Measurements from ENCODE around the gene ANKRD65.
"Not testable (repeated sequence)": the region's sequence is repeated elsewhere in the genome, so short reads cannot be mapped to it uniquely, and the experiment has no call there.

ANKRD65 gene
- 0 reads per million in 2 experiments for total RNA-seq

DNA sequence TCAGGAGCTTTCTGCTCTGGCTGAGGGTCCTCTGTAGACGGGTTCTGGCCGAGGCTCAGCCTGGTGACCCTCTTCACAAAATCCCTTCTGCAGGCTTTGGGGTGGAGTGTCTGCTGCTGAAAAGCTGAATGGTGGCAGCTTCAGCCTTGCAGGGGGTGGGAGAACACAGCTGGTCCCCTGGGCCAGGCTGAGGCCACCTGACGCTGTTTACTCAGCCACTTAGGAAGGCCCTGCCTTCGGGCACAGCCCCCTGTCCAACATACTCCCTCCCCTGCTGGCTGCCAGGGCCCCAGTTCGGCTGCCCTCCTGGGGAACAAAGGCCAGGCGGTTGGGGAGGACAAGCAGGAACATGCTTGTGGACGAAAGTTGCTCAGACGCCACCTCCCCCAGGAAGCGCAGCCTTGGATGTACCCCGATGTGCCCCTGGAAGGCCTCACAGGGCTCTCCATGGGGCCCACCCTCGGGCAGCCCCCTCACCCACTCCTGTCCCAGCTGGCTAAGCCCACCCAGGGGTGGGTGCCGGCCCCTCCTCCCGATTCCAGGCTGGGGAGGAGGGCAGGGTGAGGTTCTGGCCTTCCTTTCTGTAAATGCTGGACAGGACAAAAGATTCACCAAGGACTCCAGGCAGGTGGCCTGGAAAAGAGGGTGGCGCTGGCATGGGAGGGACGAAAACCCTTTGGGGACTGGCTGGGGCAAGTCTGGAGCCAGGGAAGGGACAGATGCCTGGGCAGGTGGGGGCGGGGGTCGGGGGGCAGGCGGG, at the start of gene ANKRD65:
TSS of gene ANKRD65 (minus strand) at position 130 of the 760 bp plus-strand sequence. CDS start 271 bp downstream, outside the sequence.
- DNase-seq (ENCODE audit: low read depth) = no peak

DNA sequence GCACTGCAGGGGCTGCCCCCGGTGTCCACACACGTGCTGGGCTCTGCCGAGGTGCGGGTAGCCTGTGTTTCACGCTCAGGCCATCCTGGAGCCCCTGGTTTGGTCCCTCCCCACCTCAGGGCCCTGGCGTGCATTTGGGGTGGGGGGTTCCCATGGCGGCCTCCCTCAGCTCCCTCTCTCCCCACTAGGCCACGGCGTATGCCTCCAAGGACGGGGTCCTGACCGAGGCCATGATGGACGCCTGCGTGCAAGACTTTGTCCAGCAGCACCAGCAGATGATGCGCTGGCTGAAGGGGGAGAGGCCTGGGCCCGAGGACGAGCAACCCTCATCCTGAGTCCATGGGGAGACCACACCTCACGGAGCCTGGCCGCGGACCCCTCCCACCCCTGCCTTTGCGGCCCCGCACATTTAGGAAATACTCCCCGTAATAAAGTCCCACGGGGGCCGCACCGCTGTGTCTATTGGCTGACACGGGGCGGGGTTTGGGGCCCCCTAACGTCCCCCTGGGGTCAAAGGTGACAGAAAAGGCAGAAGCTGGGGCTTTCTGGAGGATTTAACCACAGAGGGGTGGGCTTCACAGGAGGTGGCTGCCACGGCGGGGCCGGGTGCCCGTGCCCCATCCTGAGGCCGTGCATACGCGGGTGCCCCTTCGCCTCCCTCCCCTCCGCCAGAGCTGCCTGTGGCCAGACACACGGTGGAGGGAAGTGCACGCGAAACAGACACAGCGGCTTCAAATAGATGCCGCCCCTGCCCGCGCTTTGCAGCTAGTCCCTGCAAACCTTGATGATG, 47.3 kb upstream of the ANKRD65 start:
- not testable (repeated sequence) for DNase-seq (ENCODE audit: low read depth)

DNA sequence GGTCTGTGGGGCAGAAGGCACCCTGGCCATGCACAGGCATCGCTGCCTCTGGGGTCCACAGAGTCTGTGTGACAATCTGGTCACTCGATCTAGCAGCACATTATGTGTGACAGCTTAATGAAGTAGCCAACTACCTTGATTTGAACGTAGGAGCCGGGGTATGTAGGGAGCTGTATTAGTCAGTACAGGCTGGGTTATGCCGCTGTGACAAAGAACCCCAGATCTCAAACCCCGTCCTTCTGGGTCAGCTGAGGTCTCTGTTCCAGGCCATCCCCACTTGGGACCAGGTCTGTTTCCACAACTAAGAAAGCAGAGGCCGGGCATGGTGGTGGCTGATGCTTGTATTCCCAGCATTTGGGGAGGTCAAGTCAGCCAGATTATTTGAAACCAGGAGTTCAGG, 42.2 kb upstream of the ANKRD65 start:
- no peak for DNase-seq (ENCODE audit: low read depth)

DNA sequence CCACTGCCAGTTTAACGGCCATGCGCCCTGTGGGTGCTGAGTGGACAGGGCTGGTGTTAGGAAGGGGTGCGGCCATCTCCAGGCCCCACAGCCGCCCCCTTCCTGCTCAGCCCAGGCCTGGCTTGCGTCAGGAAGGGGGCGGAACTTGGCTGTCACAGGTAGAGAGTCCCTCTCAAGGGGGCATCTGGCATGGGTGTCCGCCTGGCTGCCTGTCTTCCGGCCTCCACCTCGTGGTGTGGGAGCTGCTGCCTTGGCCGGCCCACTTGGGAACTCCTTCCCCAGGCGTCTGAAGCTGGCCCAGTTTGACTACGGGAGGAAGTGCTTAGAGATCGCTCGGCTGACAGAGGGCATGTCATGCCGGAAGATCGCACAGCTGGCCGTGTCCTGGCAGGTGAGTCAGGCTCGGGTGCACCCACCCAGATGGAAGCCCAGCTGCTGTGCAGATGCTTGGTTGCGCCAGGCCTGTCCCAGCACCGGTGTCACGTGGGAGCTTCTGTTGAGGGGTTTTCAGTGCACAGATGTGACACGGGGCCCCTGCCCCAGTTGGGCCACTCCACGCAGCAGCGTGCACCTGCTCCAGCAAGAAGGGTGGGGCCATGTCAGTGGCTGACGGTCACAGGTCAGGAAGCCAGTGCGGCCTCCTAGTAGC, 41.4 kb upstream of the ANKRD65 start:
- DNase-seq (ENCODE audit: low read depth) = no peak

DNA sequence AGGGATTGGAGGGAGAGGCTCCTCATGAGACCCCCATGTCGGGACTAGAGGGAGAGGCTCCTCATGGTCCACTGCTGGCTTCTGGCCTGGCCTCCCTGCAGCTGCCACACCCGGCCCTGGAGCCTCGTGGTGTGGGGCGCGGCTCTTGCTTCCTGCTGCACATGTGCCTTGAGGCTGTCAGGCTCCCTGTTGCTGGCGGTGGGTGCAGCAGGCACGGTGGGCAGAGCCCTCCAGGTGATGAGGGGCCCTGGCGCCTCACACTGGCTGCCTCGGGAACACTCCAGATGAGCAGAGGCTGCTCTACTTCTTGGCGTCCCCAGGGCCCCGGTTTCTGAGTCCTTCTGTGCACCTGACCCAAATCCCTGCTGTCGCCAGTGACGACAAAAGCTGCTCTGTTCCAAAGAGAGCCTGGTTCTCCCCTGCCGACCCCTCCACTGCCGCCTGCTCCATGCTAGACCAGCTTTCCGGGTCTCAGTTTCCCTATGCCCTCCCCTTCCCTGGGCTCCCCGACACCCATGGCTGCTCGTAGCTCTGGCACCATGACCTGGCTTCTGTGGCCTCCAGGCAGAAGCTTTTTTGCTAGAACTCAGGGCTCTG, 40.7 kb upstream of the ANKRD65 start:
- no peak for DNase-seq (ENCODE audit: low read depth)

DNA sequence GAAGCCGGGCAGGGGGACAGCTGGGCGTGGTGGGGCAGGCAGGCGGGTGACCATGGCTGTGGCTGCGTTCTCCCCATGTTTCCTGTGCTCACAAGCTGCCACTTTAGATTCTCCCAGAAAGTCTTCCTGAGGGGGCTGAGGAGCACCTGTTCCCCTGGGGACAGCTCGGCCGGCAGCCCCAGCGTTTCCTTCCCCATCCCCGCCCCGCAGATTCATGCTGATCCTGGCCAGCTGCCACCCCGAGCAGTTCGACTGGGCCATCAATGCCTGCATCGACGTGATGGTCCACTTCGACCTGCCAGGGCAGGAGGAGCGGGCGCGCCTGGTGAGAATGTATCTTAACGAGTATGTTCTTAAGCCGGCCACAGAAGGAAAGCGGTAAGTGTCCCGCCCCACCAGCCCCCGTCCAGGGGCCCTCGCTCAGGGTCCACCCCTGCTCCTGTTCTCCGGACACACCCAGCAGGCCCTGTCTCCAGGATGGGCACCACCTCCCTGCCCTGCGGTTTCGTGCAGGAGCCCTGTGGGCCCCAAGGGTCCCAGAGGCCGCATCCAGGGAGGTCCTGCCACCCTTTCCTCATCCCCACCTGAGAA, 39.6 kb upstream of the ANKRD65 start:
- no peak for DNase-seq (ENCODE audit: low read depth)

DNA sequence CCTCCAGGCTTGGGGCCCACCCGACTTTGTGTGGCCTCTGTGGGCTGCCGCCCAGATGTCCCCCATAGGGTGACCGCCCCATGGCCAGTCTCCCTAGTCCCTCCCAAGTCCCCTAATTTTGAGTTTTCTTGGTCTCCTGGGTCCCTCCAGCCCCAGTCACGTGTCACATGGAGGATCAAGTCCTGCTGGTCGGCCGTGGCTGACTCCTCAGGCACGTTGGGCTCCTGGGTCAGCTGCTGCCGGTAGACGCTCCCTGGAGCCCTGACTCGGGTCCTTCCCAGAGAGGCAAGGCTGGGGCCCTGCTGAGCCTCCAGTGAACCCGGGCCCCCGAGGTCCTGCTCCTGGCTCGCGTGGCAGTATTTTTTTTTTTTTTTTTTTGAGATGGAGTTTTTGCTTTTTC, 38.6 kb upstream of the ANKRD65 start:
- not testable (repeated sequence) for DNase-seq (ENCODE audit: low read depth)

DNA sequence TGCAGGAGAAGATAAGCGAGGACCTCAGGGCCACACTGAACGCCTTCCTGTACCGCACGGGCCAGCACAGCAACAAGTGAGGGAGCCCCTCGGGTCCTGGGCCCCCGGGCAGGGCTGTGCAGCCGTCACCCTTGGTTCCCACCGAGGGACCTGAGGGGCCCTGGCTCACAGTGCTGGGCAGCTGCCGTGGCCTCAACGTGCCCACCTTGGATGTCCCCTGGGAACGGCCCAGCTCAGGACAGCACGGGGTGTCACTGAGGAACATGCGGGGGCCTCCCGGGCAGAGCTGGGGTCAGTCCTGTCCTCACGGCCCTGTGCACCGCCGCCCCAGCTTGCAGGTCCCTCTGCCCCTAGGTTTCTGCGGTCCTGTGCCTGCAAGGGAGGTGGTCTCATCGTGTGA, 38.1 kb upstream of the ANKRD65 start:
- not testable (repeated sequence) for DNase-seq (ENCODE audit: low read depth)

DNA sequence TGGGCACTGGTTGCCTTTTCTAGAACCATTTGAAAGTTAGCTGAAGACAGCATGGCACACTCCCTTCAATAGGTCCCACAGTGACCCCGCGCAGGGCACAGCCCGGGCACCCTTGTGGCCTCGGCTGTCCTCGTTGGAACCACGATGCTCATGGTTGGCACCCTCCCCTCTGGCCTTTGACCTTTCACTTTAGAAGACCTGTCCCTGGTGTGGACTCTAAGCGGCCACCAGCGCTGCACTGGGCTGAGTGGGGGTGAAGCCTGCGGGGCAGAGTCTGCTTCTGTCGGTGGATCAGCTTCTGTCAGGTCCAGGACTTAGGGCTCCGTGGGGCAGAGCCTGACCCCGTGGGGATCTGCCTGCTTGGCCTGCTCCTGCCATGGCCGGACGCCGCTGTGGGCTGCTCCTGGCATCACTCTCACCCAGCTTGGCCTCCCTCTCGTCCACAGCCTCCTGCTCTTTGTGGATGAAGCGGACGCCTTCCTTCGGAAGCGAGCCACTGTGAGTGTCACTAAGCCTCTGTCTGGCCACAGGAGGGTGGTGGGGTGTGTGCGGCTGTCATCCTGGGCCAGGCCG, 35.7 kb upstream of the ANKRD65 start:
- DNase-seq (ENCODE audit: low read depth) = not testable (repeated sequence)

DNA sequence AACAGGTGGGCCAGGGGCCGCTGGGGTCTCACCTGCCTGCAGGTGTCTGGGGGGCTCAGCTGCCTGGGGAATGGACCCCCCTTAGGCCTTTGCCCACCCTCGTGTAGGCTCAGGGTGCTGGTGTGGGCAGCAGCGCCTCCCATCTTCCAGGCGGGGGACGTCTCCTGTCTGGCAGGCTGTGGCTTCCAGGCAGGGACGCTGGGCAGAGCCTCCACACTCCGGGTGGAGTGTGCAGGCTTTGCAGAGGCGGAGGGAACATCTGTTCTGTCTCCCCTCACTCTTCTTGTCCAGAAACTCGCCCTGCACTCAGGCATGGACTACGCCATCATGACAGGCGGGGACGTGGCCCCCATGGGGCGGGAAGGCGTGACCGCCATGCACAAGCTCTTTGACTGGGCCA, 34.9 kb upstream of the ANKRD65 start:
- DNase-seq (ENCODE audit: low read depth) = not testable (repeated sequence)

DNA sequence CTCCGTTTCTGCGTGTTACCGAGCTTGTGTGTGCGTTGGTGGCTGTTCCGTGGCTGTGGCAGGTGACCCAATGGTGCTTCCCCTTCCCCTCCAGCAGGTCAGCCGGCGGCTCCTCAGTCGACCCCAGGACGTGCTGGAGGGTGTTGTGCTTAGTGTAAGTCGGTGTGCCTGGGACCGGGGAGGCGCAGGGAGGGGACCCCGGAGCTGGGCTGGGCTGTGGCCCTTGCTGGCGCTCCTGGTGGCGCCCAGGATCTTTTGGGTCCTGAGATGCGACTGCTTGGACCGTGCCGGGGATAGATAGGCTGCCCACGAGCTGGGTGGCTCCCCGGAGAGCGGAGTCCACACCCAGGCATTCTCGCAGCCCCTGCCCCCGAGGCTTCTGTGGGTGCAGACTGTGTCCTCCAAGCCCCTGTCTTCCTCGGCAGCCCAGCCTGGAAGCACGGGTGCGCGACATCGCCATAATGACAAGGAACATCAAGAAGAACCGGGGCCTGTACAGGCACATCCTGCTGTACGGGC, 34.3 kb upstream of the ANKRD65 start:
- no peak for DNase-seq (ENCODE audit: low read depth)

DNA sequence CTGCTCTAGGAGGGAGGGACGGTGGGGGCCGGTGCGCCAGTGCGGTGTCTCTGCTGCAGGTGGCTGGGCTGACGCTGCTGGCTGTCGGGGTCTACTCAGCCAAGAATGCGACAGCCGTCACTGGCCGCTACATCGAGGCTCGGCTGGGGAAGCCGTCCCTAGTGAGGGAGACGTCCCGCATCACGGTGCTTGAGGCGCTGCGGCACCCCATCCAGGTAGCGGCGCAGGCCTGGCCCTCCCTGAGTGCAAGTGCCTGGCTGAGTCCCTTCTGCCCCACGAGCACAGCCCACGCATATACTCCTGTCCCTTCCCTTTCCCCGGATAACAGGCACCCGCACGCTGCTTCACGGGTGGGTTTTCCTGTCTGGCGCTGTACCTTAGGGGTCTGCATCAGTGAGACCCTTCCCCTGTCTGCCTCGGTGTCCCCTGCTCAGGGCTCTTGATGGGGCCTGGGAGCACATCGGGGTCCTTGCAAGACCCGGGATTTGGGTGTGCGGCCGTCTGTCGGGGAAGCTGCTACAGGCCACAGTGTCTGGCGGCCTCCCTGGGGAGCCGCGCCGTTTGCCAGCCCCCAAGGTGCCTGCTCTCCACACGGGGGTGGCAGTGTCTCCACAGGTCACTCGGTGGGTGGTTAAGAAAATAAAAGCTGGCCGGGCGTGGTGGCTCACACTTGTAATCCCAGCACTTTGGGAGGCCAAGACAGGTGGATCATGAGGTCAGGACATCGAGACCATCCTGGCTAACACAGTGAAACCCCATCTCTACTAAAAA, 33.4 kb upstream of the ANKRD65 start:
- DNase-seq (ENCODE audit: low read depth) = not testable (repeated sequence)

DNA sequence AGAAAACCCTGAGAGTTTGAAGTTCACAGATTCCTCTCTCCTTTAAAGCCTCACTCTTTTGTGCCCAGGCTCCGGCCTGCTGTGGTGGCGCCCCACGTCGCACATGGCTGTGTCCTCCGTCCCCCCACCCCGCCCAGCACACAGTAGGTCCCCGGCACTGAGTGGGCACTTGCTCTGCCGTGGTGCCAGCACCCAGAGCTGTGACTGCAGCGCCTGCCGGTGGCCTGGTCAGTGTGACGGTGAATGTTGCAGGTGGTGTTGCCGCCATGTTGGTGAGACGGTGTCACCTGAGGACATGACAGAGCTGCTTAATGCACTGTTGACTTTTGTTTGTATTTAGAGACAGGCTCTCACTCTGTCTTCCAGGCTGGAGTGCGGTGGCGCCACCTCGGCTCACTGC, 31.8 kb upstream of the ANKRD65 start:
- no peak for DNase-seq (ENCODE audit: low read depth)

DNA sequence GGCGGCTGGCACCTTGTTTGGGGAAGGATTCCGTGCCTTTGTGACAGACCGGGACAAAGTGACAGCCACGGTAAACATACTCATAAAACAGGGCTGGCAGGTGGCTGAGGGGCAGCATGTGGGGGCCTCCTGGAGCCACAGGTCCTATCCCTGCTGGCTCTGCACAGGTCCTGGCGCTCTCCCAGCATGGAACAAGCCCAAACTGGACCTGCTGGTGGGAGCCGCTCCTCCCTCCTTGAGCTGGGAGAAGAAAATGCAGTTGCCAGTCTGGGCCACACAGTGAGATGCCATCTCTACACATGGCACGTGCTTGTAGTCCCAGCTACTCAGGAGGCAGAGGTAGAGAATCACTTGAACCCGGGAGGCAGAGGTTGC, 31.3 kb upstream of the ANKRD65 start:
- DNase-seq (ENCODE audit: low read depth) = not testable (repeated sequence)

DNA sequence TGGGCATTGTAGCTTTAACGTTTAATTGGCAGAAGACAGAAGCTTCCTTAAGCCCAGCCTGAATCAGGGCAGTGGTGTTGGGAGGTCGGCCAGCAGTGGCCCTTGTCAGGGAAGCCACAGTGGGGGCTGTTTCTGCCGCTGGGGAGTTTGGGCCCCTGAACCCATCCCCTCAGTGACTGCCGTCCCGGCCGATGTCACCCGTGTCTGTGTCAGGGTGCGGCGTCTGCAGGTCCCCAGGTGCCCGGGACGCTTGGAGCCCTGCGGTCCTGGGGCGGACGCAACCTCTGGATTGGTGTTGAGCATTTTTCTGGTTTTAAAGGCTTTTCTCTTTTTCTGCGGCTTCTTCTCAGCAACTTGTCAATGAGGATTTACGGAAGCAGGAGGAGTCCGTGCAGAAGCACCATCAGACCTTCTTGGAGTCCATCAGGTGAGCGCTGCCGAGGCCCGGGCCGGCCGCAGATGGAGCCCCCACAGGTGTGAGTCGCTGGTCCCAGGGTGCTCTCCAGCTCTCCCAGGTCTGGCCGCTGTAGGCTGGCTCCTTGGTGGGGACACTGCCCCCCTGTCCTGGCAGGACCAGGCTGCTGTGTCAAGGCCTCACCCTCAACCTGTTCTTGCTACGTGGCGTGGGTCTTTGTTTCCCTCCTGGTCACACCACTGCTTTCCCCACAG, 30.8 kb upstream of the ANKRD65 start:
- DNase-seq (ENCODE audit: low read depth) = no peak

DNA sequence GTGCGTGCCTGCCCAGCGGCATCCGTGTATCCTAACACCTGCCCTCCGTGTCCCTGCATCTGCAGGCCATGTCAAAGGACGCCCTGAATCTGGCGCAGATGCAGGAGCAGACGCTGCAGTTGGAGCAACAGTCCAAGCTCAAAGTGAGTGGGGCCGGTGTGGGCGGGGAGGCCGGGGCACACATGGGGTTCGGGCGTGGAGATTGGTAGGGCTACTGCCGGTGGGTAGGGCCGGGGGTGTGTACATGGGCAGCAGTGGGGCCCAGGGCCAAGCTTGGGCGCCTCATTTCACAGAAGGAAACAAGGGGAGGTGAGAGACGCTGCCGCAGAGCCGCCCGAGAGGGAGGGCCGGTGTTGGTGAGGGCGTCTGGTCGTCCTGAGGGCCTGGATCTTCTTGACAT, 29.5 kb upstream of the ANKRD65 start:
- DNase-seq (ENCODE audit: low read depth) = not testable (repeated sequence)

DNA sequence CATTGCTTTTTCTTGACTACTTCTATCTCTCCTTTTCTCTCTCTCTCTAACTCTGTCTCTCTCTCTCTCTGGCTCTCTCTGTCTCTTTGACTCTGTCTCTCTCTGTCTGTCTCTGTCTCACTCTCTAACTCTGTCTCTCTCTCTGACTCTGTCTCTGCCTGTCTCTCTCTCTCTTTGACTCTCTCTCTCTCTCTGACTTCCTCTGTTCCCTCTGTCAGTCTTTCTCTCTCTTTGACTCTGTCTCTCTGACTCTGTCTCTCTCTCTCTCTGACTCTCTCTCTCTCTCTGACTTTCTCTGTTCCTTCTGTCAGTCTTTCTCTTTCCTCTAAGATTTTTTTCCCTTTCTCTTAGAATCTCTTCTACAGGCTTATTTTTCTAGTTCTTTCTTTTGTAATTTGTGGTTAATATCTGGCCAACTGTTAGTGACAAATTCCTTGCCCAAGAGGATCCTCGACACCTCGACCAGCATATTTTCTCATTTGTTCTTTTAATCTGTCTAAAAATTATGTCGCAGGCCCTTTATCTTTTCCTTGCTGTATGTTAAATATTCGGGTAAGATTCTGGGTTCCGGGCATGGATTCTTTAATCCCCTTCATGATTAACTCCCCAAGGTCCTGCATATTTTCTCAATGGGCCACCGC, 28.1 kb upstream of the ANKRD65 start, which contains the start of gene ATAD3C:
TSS of gene ATAD3C (plus strand) at position 591 of the 641 bp plus-strand sequence. CDS start 995 bp downstream, outside the sequence.
- DNase-seq (ENCODE audit: low read depth) = no peak

DNA sequence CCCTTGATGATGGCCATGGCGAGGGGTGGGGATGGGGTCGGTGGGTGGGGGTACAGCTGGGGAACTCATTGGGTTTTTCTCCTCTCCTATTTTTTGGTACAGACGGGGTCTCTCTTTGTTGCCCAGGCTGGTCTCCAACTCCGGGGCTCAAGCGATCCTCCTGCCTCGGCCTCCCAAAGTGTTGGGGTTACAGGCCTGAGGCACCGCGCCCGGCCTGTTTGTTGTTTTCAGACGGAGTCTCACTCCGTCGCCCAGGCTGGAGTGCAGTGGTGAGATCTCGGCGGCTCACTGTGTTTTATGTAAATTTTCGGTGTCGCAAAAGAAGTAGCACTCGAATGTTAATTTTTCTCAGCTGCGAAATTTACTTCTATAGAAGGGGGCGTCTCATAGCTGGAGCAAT, 25.6 kb upstream of the ANKRD65 start:
- not testable (repeated sequence) for DNase-seq (ENCODE audit: low read depth)

DNA sequence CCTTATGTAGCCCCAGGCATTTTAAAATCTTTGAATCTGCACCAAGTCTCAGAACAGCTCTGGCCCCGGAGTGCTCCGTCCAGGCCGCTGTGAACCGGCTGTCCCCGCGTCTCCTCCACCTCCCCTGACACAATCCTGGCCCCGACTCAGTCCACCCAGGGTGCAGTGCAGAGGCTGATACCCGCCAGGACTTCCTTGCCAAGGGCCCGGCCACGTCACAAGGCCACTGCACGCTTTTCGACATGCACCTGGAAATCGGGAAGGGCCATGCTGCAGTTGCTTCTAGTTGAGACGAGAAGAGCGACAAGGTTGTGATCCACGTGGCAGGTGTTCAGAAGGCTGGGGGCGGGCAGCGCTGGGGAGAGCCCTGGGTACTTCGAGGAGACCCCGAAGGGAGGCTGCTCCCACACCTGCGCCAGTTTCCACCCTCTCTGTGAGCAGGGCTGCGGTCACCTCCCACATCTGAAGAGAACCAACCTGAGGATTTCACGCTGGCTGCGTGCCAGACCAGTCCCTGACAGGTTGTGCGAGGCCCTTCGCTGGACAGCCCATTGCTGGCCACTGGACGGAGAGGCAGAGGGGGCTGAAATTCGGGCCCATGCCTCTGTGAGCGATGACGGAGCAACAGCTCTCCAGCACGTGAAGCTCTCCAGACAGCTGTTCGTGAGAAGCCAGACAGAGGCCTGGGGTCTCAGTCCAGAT, 21.1 kb upstream of the ANKRD65 start:
- DNase-seq (ENCODE audit: low read depth) = no peak
